ENCODE results near the gene GCG.

The GCG gene

DNA sequence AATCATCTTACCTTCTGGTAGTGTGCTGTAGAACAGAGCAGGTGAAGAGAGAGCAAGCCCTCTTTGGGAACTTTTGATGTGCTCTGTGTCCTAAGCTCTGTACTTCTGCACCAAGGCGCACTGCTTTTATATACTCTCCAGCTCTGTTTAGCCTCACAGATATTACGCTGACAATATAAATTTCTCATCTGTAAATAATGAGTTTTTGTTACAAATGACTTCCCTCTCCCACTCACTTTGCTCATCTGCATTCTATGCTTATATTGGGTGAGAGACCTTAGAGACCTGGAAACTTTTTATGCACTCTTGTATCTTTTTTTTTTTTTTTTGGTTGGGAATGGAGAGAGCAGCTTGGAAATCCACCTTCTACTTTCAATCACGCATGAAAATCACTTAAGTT, at the start of gene GCG:
GCG (minus strand) TSS at position 101 of the 400 bp plus-strand sequence. CDS start 3,069 bp downstream, outside the sequence.
- DNase-seq (ENCODE audit: low spot score), result no peak

GRCh38 chr2:162200636-162201035, 48.6 kb upstream of the GCG start:
- DNase-seq (ENCODE audit: low spot score), result no peak

- DNase-seq (ENCODE audit: low spot score), result no peak
These were observed 47.9 kb upstream of the GCG start for GRCh38 chr2:162199913-162200312.

DNA sequence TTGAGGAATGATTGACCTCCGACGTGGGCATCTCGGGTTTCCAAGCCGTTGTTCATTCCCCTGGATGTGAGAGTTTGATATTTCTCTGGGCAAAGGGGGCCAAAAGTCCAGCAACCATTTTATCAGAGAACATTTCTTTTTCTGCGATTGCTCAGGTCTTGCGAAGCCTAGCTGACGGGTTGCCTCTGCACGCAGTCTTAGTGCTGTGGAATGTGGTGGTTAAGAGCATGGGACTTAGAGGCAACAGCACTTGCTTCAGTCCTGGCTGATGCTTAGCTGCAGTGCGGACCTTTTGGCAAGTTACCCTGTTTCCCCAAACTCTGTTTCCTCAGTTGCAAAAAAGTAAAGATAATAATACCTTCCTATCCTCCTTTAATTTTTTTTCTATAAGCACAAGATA, 46.2 kb upstream of the GCG start:
- DNase-seq (ENCODE audit: low spot score), result no peak

DNA sequence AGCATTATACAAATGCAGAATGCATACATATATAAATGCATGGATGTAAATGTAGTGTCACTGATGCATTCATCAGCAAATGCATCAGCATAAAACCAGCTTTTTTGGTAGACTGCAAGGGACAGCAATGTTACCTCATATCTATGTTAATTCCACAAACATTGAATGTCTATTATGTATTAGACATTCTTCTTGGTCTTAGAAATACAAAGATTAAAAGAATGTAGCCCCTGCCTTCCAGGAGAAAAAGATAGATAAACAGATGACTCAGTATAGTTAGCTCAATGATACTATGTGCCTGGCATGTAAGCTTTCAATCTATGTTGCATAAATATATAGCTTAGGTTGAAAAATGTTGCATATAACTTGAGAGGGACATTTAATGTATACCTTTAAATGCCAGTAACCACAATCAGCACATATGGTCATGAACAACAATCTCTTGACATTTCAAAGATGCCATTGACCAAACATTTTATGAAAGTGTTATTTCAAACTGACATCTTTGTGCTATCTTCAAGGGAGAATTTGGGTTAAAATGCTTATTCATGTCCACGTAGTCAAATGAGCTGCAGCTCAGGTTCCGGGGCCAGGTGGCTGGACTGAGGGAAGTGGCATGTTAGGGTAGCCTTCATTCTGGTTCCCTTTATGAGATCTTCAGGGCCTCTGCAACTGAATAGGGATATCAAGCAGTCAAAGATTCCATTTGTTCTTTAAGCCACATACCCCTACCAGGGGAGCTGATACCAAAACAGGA, 45.2 kb upstream of the GCG start:
- peak; percentile 24 for DNase-seq (ENCODE audit: low spot score)

- DNase-seq (ENCODE audit: low spot score), result no peak
These were observed 44.6 kb upstream of the GCG start for GRCh38 chr2:162196638-162197037.

DNA sequence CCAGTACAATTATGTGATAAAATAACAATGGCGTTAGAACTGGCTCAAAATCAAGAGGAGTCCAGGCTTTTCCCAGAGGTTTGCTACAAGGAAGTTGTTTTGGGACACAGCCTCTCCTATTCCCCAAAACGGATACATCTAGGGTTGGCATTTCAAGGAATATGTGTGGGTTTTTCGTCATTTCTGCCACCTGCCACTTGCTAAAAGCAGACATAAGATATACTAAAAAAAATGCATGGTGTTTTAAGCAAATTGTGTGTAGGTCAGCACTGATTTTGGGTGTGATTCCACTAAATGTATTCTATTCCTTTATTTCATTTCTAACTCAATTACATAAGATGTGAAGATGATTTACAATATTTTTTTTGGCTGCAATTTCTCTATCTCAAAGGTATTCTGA, 36.4 kb upstream of the GCG start:
- DNase-seq (ENCODE audit: low spot score), result no peak

GRCh38 chr2:162185541-162186232, 33.6 kb upstream of the GCG start:
- DNase-seq (ENCODE audit: low spot score), result no peak

DNA sequence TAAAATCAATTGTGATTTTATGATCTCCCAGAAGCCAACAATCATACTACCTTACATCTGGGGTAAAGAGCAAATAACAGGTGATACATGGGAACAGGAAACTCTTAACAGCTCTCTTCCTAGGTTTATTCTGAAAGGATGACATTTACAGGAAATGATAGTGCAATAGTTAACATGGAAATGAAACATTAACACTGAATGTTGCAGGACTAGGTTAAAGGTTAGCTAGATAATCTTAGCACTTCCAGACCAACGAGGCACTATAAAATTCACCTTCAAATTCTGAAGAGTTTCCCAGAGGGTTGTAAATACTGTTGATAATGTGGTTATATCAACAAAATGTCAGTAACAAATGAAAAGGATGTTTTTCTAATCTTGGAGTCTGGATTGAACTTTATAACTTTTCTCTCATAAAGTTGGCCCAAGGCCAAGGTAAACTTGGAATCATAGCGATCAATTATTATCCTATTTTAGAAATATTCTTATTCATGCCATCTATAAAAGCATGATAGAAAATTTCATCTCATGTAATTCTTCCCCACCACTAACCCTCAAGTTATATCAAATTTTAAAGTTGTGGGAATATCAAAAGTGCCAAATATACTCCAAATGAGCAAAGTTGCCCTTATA, 32.9 kb upstream of the GCG start:
- no peak for DNase-seq (ENCODE audit: low spot score)

DNA sequence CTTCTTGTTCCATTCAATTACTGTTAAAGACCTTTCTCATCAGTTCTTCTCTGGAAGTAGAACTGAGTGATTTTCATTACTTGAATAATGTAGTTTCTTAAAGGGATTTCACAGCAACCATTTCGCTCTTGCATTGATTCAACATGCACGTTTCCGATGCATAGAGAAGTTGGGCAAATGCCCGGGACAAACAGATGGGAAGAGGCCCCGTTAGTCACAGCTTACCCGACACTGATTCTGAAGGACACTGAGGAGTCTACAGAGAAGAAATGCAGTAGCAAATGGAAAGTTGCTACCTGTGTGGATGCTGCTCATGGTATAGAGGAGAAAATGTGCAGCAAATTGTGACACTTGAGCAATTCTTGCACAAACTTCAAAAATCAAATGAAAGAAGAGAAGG, 32.3 kb upstream of the GCG start:
- no peak for DNase-seq (ENCODE audit: low spot score)

GRCh38 chr2:162182395-162182794, 30.3 kb upstream of the GCG start:
- no peak for DNase-seq (ENCODE audit: low spot score)

GRCh38 chr2:162177301-162177700, 25.3 kb upstream of the GCG start:
- DNase-seq (ENCODE audit: low spot score), result no peak

DNA sequence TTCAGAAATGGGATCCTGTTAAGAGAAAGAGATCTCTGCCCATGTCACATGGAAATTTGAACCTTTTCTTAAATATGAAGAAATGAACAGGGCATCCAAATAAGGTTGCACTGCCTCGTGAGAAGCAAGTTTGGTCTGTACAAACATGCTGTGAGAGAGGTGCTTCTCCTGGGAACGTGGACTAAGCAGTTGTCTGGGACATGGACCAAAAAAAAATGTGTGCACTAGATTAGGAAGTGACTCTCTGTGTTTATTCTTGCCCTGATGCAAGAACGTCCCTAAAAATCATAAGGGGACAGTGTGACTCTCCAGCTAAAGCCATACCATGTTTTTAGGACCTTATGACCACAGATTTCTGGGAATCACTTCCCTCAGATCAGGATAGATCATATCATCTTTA, 23.7 kb upstream of the GCG start:
- no peak for DNase-seq (ENCODE audit: low spot score)

- no peak for DNase-seq (ENCODE audit: low spot score)
These were observed 22.7 kb upstream of the GCG start for GRCh38 chr2:162174746-162175145.

GRCh38 chr2:162172802-162173370, 20.8 kb upstream of the GCG start:
- no peak for DNase-seq (ENCODE audit: low spot score)

GRCh38 chr2:162166745-162167144, 14.7 kb upstream of the GCG start:
- DNase-seq (ENCODE audit: low spot score), result no peak

DNA sequence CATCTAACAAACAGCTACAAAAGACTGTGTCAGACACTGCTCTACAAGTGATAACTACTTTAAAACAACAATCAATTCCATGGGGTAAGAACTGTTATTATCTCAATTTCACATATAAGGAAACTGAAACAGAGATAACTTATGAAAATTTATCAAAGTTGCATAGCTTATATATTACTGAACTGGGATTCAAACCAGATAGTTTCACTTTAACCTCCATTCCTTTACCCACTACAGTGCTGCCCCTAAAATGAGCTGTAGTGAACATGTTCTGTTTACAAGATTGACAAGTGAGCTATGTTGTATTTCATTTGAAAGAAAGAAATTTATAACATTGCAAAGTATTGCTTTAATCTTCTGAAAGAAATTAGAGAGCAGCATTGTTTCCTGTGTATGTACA, 14.1 kb upstream of the GCG start:
- DNase-seq (ENCODE audit: low spot score), result no peak

DNA sequence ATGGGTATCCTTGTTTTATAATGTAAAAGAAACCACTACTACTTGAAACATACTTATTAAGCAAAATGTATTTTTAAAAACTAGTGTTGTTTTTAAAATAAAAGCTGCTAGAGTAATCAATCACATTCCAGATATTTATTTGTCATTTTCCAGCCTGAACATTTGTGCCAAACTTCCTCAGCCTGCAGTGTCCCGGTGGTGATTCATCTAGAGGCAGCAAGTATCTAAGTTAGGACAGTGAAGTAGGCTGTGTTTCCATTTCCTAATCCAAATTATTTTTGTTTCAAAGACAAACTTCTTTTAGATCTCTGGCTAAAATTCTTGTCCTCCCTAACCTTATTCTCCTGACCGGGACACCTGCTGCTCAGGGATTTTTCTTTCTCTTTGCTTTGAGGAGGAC, 12.8 kb upstream of the GCG start:
- peak; percentile 55 for DNase-seq (ENCODE audit: low spot score)

- no peak for DNase-seq (ENCODE audit: low spot score)
These were observed 7.4 kb upstream of the GCG start for GRCh38 chr2:162159446-162159845.

- no peak for DNase-seq (ENCODE audit: low spot score)
These were observed 4.1 kb upstream of the GCG start for GRCh38 chr2:162156149-162156548.

DNA sequence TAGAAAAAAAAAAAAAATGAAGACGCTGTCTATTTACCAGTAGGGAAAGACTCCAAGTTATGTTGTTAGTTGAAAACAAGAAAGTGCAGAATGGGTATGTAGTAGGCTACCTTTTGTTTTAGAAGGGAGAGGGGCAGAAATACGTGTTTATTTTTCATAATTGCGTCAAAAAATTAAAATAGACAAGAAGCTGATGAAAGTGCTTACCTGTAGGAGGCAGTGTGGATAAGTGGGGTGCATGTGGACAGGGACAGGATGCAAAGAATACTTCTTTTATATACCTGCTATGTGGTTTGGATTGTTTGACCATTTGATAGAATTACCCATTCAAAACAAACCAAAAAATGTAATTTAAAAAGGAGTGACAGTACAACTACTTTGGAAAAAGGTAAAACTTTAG, 3.0 kb upstream of the GCG start:
- no peak for DNase-seq (ENCODE audit: low spot score)

- peak; percentile 11 for DNase-seq (ENCODE audit: low spot score)
These were observed 1.7 kb upstream of the GCG start for GRCh38 chr2:162153608-162154224.

DNA sequence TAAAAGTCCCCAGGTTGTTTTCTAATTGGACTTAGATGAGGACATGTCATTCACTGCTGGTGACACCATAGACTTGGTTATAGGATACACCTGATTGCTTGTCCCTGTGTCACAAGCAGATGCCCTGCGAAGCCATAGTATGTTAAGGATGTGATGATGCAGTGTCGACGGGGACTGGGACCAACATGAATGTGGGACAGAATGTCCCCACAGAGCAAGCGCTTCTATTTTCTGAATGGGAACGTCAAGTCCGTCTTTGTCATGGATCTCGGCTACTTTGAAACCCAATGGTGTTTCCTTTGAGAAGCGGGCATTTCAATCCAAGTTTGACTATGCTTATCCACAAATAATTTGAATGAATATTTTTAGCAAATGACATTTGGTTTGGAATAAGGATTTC, 2.1 kb downstream of the GCG start:
- no peak for DNase-seq (ENCODE audit: low spot score)

Data from GM03348 (cell line).